GM18499 (cell line): ENCODE results near the gene SUMO1.

Experiments
- ATAC-seq: cut with Tn5 transposase; IDR thresholded peaks from one replicate; pipeline ENCODE4 v1.9.1; 2021; ENCODE audit warnings: moderate number of reproducible peaks; ENCODE audit not compliant: insufficient read depth, unreplicated experiment

Gene SUMO1

GRCh38 chr2:202157211-202157990 is 81.0 kb downstream of the SUMO1 start:
- no peak for ATAC-seq
